ENCODE results near the gene ARHGAP27.

DNA sequence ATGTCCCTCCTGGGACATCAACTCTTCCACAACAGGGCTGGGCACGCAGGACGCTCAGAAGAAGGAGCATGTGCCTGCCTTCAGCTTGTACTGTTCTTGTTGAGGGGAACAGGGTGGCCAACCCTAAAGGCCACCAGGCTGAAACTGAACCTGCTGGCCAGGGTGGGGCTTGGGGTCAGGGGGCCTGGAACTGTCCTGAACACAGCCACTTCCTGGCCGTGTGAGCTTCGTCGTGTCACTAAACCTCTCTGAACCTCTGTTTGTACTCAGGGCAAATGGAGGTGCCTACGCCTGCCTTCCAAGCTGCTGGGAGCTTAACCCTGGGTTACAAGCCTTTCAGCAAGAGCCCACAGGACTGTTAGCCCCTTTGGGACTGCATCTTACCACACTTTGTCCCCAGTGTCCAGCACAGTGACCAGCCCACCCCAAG is 6.7 kb downstream of the ARHGAP27 start:
- TF ChIP-seq GATA3 (IDR thresholded peaks at IDR 0.05; ENCODE audit: low read depth, low read length) (no peak), GATA2 (IDR thresholded peaks at IDR 0.05; ENCODE audit: low read depth, low read length) (no peak)

All from SH-SY5Y (cell line).